GM19099 (cell line): ENCODE results near the gene GYS1.

ENCODE experiments used
- POLR2A ChIP-seq: IDR thresholded peaks from 3 replicates; pipeline ENCODE4 v1.6.1; 2011; ENCODE audit warnings: low read depth; ENCODE audit not compliant: insufficient read length; ENCODE audit errors: extremely low read depth

GYS1 gene

GRCh38 chr19:48958006-48958405, 35.1 kb downstream of the GYS1 start:
- TF ChIP-seq POLR2A, result no peak

- no peak for TF ChIP-seq POLR2A
Measured at GRCh38 chr19:48955308-48955958, 37.7 kb downstream of the GYS1 start.

- peak; percentile 82 for TF ChIP-seq POLR2A
Measured at GRCh38 chr19:48954595-48955307, 38.4 kb downstream of the GYS1 start, which contains the start of gene BAX. TSS of gene BAX (plus strand) at chr19:48954875. CDS start at chr19:48954929, 54 bp downstream.

- no peak for TF ChIP-seq POLR2A
Measured at GRCh38 chr19:48953990-48954594, 39.0 kb downstream of the GYS1 start.

- no peak for TF ChIP-seq POLR2A
Measured at GRCh38 chr19:48953141-48953540, 40.0 kb downstream of the GYS1 start.

GRCh38 chr19:48950830-48951519, 42.1 kb downstream of the GYS1 start:
- no peak for TF ChIP-seq POLR2A

- TF ChIP-seq POLR2A, result no peak
Measured at GRCh38 chr19:48950159-48950558, 43.0 kb downstream of the GYS1 start.

GRCh38 chr19:48947258-48947542, 45.9 kb downstream of the GYS1 start:
- TF ChIP-seq POLR2A, result no peak

GRCh38 chr19:48946463-48947257, 46.4 kb downstream of the GYS1 start:
- TF ChIP-seq POLR2A, result no peak

GRCh38 chr19:48945817-48946216, 47.3 kb downstream of the GYS1 start:
- TF ChIP-seq POLR2A, result no peak

- no peak for TF ChIP-seq POLR2A
Measured at GRCh38 chr19:48945415-48945814, 47.7 kb downstream of the GYS1 start.

GRCh38 chr19:48943081-48943480, 50.0 kb downstream of the GYS1 start:
- no peak for TF ChIP-seq POLR2A

- no peak for TF ChIP-seq POLR2A
Measured at GRCh38 chr19:48940902-48941301, 52.2 kb downstream of the GYS1 start.

- TF ChIP-seq POLR2A, result no peak
Measured at GRCh38 chr19:48938256-48938655, 54.9 kb downstream of the GYS1 start.

- TF ChIP-seq POLR2A, result no peak
Measured at GRCh38 chr19:48935864-48936263, 57.2 kb downstream of the GYS1 start.
